Measurements from ENCODE around the gene CRACR2B. TPM values are rescaled to one million over a fixed set of nuclear protein-coding genes. Genes with fewer than 3 reads are reported as not detected.

The CRACR2B gene
- total and polyA plus RNA-seq, 2 of the 13 experiments (the other 11 are each of a cell fraction or from before 2014, with no cell fraction given), result 14.9 to 21.0 TPM

DNA sequence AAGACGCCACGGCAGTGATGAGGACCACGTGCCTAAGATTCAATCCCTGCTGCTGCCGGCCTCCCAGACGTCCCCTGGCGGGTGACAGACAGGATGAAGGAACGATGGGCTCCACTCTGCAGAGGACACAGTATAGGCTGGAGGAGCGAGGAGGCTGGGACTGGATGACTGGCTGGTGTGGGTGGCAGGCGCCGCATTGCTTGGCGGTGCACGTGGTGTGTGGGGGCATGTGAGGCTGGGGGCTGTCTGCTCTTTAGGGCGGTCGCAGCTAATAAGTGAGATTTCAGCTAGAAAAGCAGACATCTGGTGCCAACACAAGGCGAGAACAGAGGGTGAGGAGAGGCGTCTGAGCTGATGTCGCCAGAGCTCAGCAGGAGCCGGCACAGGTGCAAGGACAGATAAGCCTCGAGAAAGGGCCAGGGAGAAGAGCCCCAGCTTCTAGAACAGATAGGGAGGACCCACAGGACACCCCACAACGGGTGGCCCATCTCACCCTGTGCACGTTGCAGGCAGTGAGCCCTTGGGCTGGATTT, 48.1 kb downstream of the CRACR2B start:
- H3K27ac ChIP-seq (ENCODE audit: extremely low read length, insufficient read depth, low read length), result no peak overlapping the region
- no peak overlapping the region for H2AFZ ChIP-seq (ENCODE audit: low read length)
- peaks cover 7 to 11% of the 10 kb centered on the region in 2 experiments; a peak in 3 of 5 replicates for H3K36me3 ChIP-seq (replicated peaks in 1 of 2; ENCODE audit: control insufficient read depth in 1 of 2, insufficient read depth in 2 of 2, low read length in 2 of 2)
- no peaks in the 10 kb centered on the region for H3K9me3 ChIP-seq (ENCODE audit: low read length)
- no peak overlapping the region for H3K9ac ChIP-seq (ENCODE audit: insufficient read depth, low read depth, low read length)
- FAIRE-seq (no peak), ATAC-seq (no peak), DNase-seq (ENCODE audit: low spot score) (no peak)
- CTCF ChIA-PET (ENCODE audit: low intra/inter-chr PET ratio, low total read pairs), result no interaction called here
- intact Hi-C loops (cut with micrococcal nuclease; ENCODE audit: unreplicated experiment), result no loop called here
- WGBS (ENCODE audit: low lambda C conversion rate), result 96% methylated on average over 21 of the region's 21 CpGs
- no peak overlapping the region for H3K4me2 ChIP-seq (ENCODE audit: low read depth, low read length)
- no TSS peak for BruUV-seq (replicated peaks)
- H3K4me3 ChIP-seq (replicated peaks in 1 of 3; ENCODE audit: insufficient read depth in 1 of 3, low read depth in 2 of 3, low read length in 3 of 3), result no peak overlapping the region
- in situ Hi-C loops (cut with HindIII; ENCODE audit: extremely low pct_ligation_motif_present, low pct_unique_long_range_greater_than_20kb), result no loop called here
- POLR2A ChIA-PET, result no interaction called here
- no peaks in the 10 kb centered on the region for H3K79me2 ChIP-seq (ENCODE audit: insufficient read depth, low read length)
- H3K4me1 ChIP-seq (ENCODE audit: insufficient read depth, low read length), result no peaks in the 10 kb centered on the region
- H4K20me1 ChIP-seq (ENCODE audit: insufficient read depth, low read length), result no peaks in the 10 kb centered on the region
- H3K27me3 ChIP-seq (ENCODE audit: control insufficient read depth in 1 of 2, insufficient read depth in 2 of 2, low read length in 2 of 2), result no peaks in the 10 kb centered on the region
- TF ChIP-seq KLF11 (CRISPR knock-in tag; IDR thresholded peaks at IDR 0.05), result no peak
- no peak for TF ChIP-seq KDM5A (IDR thresholded peaks at IDR 0.05; ENCODE audit: borderline replicate concordance, low read length)
- TF ChIP-seq GPN1 (CRISPR knock-in tag; IDR thresholded peaks at IDR 0.05; ENCODE audit: borderline replicate concordance), result no peak
- no peak for TF ChIP-seq NFE2L1 (CRISPR knock-in tag; IDR thresholded peaks at IDR 0.05; ENCODE audit: borderline replicate concordance)
- no peak for TF ChIP-seq ZFP41 (CRISPR knock-in tag; IDR thresholded peaks at IDR 0.05; ENCODE audit: borderline replicate concordance)
- no peak for TF ChIP-seq PRDM15 (CRISPR knock-in tag; IDR thresholded peaks at IDR 0.05)
- no peak for TF ChIP-seq ZSCAN5A (CRISPR knock-in tag; IDR thresholded peaks at IDR 0.05; ENCODE audit: borderline replicate concordance)
- no peak for TF ChIP-seq RORA (CRISPR knock-in tag; IDR thresholded peaks at IDR 0.05)
- TF ChIP-seq ZNF660 (CRISPR knock-in tag; IDR thresholded peaks at IDR 0.05; ENCODE audit: borderline replicate concordance, low read depth), result no peak
- TF ChIP-seq NCOA1 (CRISPR knock-in tag; IDR thresholded peaks at IDR 0.05), result no peak
- TF ChIP-seq ZNF615 (CRISPR knock-in tag; IDR thresholded peaks at IDR 0.05; ENCODE audit: borderline replicate concordance), result no peak
- TF ChIP-seq, protein P1, sequence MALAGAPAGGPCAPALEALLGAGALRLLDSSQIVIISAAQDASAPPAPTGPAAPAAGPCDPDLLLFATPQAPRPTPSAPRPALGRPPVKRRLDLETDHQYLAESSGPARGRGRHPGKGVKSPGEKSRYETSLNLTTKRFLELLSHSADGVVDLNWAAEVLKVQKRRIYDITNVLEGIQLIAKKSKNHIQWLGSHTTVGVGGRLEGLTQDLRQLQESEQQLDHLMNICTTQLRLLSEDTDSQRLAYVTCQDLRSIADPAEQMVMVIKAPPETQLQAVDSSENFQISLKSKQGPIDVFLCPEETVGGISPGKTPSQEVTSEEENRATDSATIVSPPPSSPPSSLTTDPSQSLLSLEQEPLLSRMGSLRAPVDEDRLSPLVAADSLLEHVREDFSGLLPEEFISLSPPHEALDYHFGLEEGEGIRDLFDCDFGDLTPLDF (CRISPR knock-in tag; IDR thresholded peaks at IDR 0.05), result no peak
- TF ChIP-seq ZNF431 (CRISPR knock-in tag; IDR thresholded peaks at IDR 0.05; ENCODE audit: borderline replicate concordance, low read depth), result no peak
- TF ChIP-seq ZNF556 (CRISPR knock-in tag; IDR thresholded peaks at IDR 0.05; ENCODE audit: borderline replicate concordance), result no peak
- TF ChIP-seq ZNF878 (CRISPR knock-in tag; IDR thresholded peaks at IDR 0.05), result no peak
- TF ChIP-seq, protein P2, sequence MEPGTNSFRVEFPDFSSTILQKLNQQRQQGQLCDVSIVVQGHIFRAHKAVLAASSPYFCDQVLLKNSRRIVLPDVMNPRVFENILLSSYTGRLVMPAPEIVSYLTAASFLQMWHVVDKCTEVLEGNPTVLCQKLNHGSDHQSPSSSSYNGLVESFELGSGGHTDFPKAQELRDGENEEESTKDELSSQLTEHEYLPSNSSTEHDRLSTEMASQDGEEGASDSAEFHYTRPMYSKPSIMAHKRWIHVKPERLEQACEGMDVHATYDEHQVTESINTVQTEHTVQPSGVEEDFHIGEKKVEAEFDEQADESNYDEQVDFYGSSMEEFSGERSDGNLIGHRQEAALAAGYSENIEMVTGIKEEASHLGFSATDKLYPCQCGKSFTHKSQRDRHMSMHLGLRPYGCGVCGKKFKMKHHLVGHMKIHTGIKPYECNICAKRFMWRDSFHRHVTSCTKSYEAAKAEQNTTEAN (CRISPR knock-in tag; conservative IDR thresholded peaks at IDR 0.05), result no peak

Measured in HepG2 (cell line).